B cell (primary cell): Measurements from ENCODE around the gene TCL1A. TPM values are rescaled to one million over a fixed set of nuclear protein-coding genes. Genes with fewer than 3 reads are reported as not detected.

Source experiments
- ATAC-seq: fragments of 200-7000 bp; cut with Tn5 transposase; one replicate; pipeline ENCODE4 v1.10.0; 2021; ENCODE audit warnings: low read depth, mild to moderate bottlenecking, moderate number of reproducible peaks, moderate library complexity
- CTCF ChIA-PET: fragments of 350-600 bp; sonication (Branson Sonifier 250); formaldehyde crosslinking; loops from one replicate; lab custom pipeline; 2021; ENCODE audit warnings: antibody characterized with exemption, inconsistent platforms; lab: Charles Lee
- POLR2A ChIA-PET: fragments of 350-600 bp; sonication (Branson Sonifier 250); formaldehyde crosslinking; loops from one replicate; lab custom pipeline; 2021; ENCODE audit warnings: antibody characterized with exemption; lab: Charles Lee
- DNase-seq: peaks from one replicate; pipeline ENCODE4 v3.0.0; 2013
- H2AFZ ChIP-seq: 2 replicates; pipeline ENCODE4 v1.6.1; 2012; ENCODE audit warnings: mild to moderate bottlenecking, low read depth, low read length; ENCODE audit not compliant: insufficient read depth, poor library complexity, severe bottlenecking
- H3K27ac ChIP-seq, 2 donors: 1 replicate in 1 of 2; 2 replicates in 1 of 2; pipeline ENCODE4 v1.5.1; 2012 to 2013; ENCODE audit warnings: low read length in 2 of 2, mild to moderate bottlenecking in 2 of 2, moderate library complexity in 1 of 2
- H3K27me3 ChIP-seq, 4 experiments: fragments of 200-600 bp in 1 of 4; sonication (generic) in 1 of 4; replicated peaks in 1 of 4; 1 replicate in 2 of 4; 2 replicates in 2 of 4; pipeline versions ENCODE4 v1.6.1 to v1.7.0; 2013 to 2016; ENCODE audit warnings: low read length in 3 of 4, mild to moderate bottlenecking in 2 of 4, mixed read lengths in 1 of 4, moderate library complexity in 1 of 4; ENCODE audit not compliant: insufficient read depth in 4 of 4, control insufficient read depth in 3 of 4; ENCODE audit errors: control extremely low read depth in 1 of 4
- H3K36me3 ChIP-seq, 2 experiments: replicated peaks in 1 of 2; 1 replicate in 1 of 2; 2 replicates in 1 of 2; pipeline versions ENCODE4 v1.6.1 to v1.7.1; 2013; ENCODE audit warnings: low read length in 1 of 2; ENCODE audit not compliant: insufficient read depth in 2 of 2, control insufficient read depth in 1 of 2; ENCODE audit errors: control extremely low read depth in 1 of 2, extremely low read depth in 1 of 2
- H3K4me1 ChIP-seq, 2 donors: fragments of 200-600 bp in 1 of 2; sonication (generic) in 1 of 2; 1 replicate in 1 of 2; 2 replicates in 1 of 2; pipeline versions ENCODE4 v1.5.1 to v1.6.1; 2013 to 2017; ENCODE audit warnings: low read length in 2 of 2; ENCODE audit not compliant: control insufficient read depth in 2 of 2, insufficient read depth in 2 of 2
- H3K4me2 ChIP-seq: replicated peaks from 2 replicates; pipeline ENCODE3; 2012; ENCODE audit warnings: mild to moderate bottlenecking, low read depth, low read length; ENCODE audit not compliant: poor library complexity, severe bottlenecking
- H3K4me3 ChIP-seq, 5 experiments: fragments of 200-600 bp in 1 of 5; sonication (generic) in 1 of 5; 1 replicate in 3 of 5; 2 replicates in 2 of 5; pipeline versions ENCODE4 v1.5.1 to v1.7.0; 2011 to 2016; ENCODE audit warnings: low read length in 4 of 5, mild to moderate bottlenecking in 4 of 5, low read depth in 2 of 5, control low read depth in 1 of 5, moderate library complexity in 1 of 5; ENCODE audit not compliant: insufficient read depth in 1 of 5; ENCODE audit errors: control extremely low read depth in 1 of 5, extremely low read depth in 1 of 5
- H3K79me2 ChIP-seq: fragments of 200-600 bp; sonication (generic); one replicate; pipeline ENCODE4 v1.6.0; 2016; ENCODE audit warnings: low read length; ENCODE audit not compliant: control insufficient read depth, insufficient read depth
- H3K9ac ChIP-seq: fragments of 200-600 bp; sonication (generic); 2 replicates; pipeline ENCODE4 v1.6.1; 2017; ENCODE audit warnings: mild to moderate bottlenecking, low read length, moderate library complexity
- H3K9me3 ChIP-seq, 3 donors: one replicate each; pipeline versions ENCODE4 v1.6.1 to v1.7.1; 2013; ENCODE audit warnings: low read length in 2 of 3; ENCODE audit not compliant: control insufficient read depth in 2 of 3, insufficient read depth in 1 of 3; ENCODE audit errors: control extremely low read depth in 1 of 3
- H4K20me1 ChIP-seq: 2 replicates; pipeline ENCODE4 v1.6.0; 2012; ENCODE audit warnings: mild to moderate bottlenecking, low read length; ENCODE audit not compliant: insufficient read depth, control insufficient read depth, poor library complexity, severe bottlenecking
- H3K27ac Mint-ChIP-seq: one replicate; pipeline ENCODE4 v1.8.0; 2021; ENCODE audit warnings: mixed read lengths
- H3K27me3 Mint-ChIP-seq: one replicate; pipeline ENCODE4 v1.8.0; 2021; ENCODE audit warnings: mixed read lengths
- H3K4me1 Mint-ChIP-seq: one replicate; pipeline ENCODE4 v1.8.0; 2021; ENCODE audit warnings: mixed read lengths
- H3K4me3 Mint-ChIP-seq: one replicate; pipeline ENCODE4 v1.8.0; 2021; ENCODE audit warnings: mixed read lengths
- H3K9me3 Mint-ChIP-seq: one replicate; pipeline ENCODE4 v1.8.0; 2022; ENCODE audit warnings: mixed read lengths; ENCODE audit not compliant: insufficient read depth
- CTCF ChIP-seq: fragments of 200-600 bp; IDR thresholded peaks from one replicate; pipeline ENCODE4 v1.8.0; 2022; ENCODE audit warnings: antibody characterized with exemption, mild to moderate bottlenecking
- EZH2 ChIP-seq: IDR thresholded peaks from 2 replicates; pipeline ENCODE4 v1.6.1; 2012; ENCODE audit warnings: borderline replicate concordance, low read depth, mild to moderate bottlenecking, moderate library complexity, low read length; ENCODE audit not compliant: insufficient read depth, poor library complexity, severe bottlenecking
- WGBS: methylation state at CpG from one replicate; pipeline ENCODE4 v1.1.5; 2013; ENCODE audit warnings: missing lambda C conversion rate; ENCODE audit not compliant: insufficient coverage; 5-methylcytosine and 5-hydroxymethylcytosine counted together
- intact Hi-C: fragments of 100-400 bp; cut with micrococcal nuclease; formaldehyde crosslinking; loops from one replicate; pipeline ENCODE4 v1.10.0; 2022
- polyA plus RNA-seq: library from polyadenylated mRNA; depleted of rRNA; stranded (reverse); fragments of >200 nt; gene quantifications from 2 replicates; pipeline ENCODE4 v1.2.3, GENCODE V29; 2012
- total RNA-seq, 2 donors: library from RNA; stranded (reverse); fragments of 120-200 nt in 1 of 2; gene quantifications; 1 replicate in 1 of 2; 2 replicates in 1 of 2; pipeline versions ENCODE4 v1.2.3 to v1.2.4, GENCODE V29; 2013 to 2022

TCL1A gene
- total and polyA plus RNA-seq, 2 donors (not counting 1 experiment from before 2014, with no cell fraction given), result 272 to 770 TPM

DNA sequence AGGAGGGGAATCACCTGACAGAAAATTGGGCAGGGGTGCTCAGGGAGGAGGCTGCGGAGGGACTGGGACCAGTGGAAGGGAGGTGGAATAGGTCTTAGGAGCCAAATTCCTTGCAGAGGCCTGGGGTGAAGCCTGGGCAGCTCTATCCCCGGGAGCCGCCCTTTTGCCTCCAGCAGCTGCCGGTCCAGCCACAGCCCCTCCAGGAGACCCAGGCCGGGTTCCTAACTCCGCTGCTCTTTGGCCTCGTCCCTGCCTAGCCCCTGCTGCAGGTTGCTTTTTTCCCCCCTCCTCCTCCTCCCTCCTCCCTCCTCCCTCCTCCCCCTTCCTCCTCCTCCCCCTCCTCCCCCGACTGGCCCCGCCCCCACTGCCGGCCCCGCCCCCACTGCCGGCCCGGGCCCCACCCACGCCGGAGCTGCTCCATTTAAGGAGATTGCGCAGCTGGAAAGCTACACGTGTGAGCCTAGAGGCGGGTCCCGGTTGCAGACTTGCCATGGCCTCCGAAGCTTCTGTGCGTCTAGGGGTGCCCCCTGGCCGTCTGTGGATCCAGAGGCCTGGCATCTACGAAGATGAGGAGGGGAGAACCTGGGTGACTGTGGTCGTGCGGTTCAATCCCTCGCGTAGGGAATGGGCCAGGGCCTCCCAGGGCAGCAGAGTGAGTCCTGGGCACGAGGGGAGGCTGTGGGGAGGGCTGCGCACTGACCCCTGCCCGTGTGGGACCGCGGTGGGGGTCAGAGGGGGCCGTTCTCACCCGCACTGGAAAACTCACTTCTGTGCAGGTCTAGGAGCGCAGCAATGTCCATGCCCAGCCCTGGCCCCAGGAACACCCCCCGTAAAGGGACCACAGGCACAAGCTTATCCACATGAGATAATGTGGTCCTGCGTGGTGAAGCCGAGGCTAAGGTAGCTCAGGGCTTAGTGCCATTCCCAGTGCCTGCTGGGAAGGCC, 27.7 kb downstream of the TCL1A start, which contains the start of gene TCL1B:
TCL1B (plus strand) TSS at position 449 of the 945 bp plus-strand sequence; CDS start at position 491, 42 bp downstream.
- H3K36me3 ChIP-seq, result no peaks in the 10 kb centered on the region
- POLR2A ChIA-PET, result interaction anchor here (0.6 to 0.8 kb wide), 2 partner anchors 12 to 19 kb away, joined by 5 to 7 read pairs; no protein-coding TSS in a partner anchor
- H3K4me3 Mint-ChIP-seq, result no peak within 1 kb of the TSS
- no peak within 1 kb of the TSS for H3K4me3 ChIP-seq
- DNase-seq, result no peak
- H3K27ac Mint-ChIP-seq, result peak within 1 kb of the TSS; percentile 20
- no peaks in the 10 kb centered on the region for H4K20me1 ChIP-seq
- intact Hi-C loops, result no loop called here
- H2AFZ ChIP-seq, result no peak within 1 kb of the TSS
- ATAC-seq, result no peak
- no peak for TF ChIP-seq CTCF
- no peak for TF ChIP-seq EZH2
- peaks cover 0 to 10% (median 0%) of the 10 kb centered on the region in 3 donors for H3K9me3 ChIP-seq
- H3K4me1 Mint-ChIP-seq, result peaks cover 56% of the 10 kb centered on the region
- peak within 1 kb of the TSS; percentile 45 for H3K4me2 ChIP-seq
- no peak within 1 kb of the TSS for H3K27ac ChIP-seq
- H3K27me3 ChIP-seq, result no peaks in the 10 kb centered on the region
- no peaks in the 10 kb centered on the region for H3K9me3 Mint-ChIP-seq
- H3K27me3 Mint-ChIP-seq, result peaks cover 22% of the 10 kb centered on the region
- H3K4me1 ChIP-seq, result peaks cover 46 to 48% of the 10 kb centered on the region in 2 donors
- H3K9ac ChIP-seq, result no peak within 1 kb of the TSS
- peaks cover 18% of the 10 kb centered on the region for H3K79me2 ChIP-seq
- CTCF ChIA-PET, result interaction anchor here (0.6 to 1.8 kb wide), 6 partner anchors 10 to 308 kb away, joined by 3 to 6 read pairs (median 4); no protein-coding TSS in a partner anchor
- 94% methylated on average over 28 of the region's 38 CpGs for WGBS
